ENCODE data around the gene NME4. TPM values are rescaled to one million over a fixed set of nuclear protein-coding genes. Genes with fewer than 3 reads are reported as not detected.

The NME4 gene
- total RNA-seq, 2 experiments from 2014 or later, result 25.0 TPM

- POLR2A ChIA-PET, result interaction anchor here (0.5 to 1.4 kb wide), 5 partner anchors 11 to 233 kb away, joined by 3 to 10 read pairs (median 3); partner anchors contain the start of gene PGAP6
- no peaks in the 10 kb centered on the region for H3K9me2 ChIP-seq (ENCODE audit: insufficient read depth, low read length)
- peak overlapping the region; percentile 51 for H3K4me3 ChIP-seq (ENCODE audit: low read depth, low read length, poor library complexity, severe bottlenecking)
- no TSS peak for BruUV-seq (replicated peaks)
- H3K4me1 ChIP-seq (ENCODE audit: insufficient read depth, low read length, poor library complexity, severe bottlenecking), result peaks cover 12% of the 10 kb centered on the region
- no peaks in the 10 kb centered on the region for H4K20me1 ChIP-seq (ENCODE audit: insufficient read depth, low read length)
- peak overlapping the region; percentile 52 for H3K27ac ChIP-seq (ENCODE audit: low read depth, low read length, poor library complexity, severe bottlenecking)
- no peaks in the 10 kb centered on the region for H3K79me2 ChIP-seq (ENCODE audit: insufficient read depth, low read depth, low read length)
- no peak for DNase-seq (ENCODE audit: low spot score)
- H3K4me2 ChIP-seq (ENCODE audit: low read length), result peak overlapping the region; percentile 56
- H3K36me3 ChIP-seq (ENCODE audit: insufficient read depth, low read length), result peaks cover 60% of the 10 kb centered on the region
- H3K9me3 ChIP-seq (ENCODE audit: low read length), result no peaks in the 10 kb centered on the region
- intact Hi-C loops (cut with micrococcal nuclease; ENCODE audit: unreplicated experiment), result no loop called here
- peak overlapping the region; percentile 32; the same call in 1 of the 2 replicates for H2AFZ ChIP-seq (ENCODE audit: low read length)
- CTCF ChIA-PET (ENCODE audit: unreplicated experiment), result interaction anchor here (0.6 kb wide), 1 partner anchor 1236 kb away, joined by 4 read pairs; no protein-coding TSS in a partner anchor
- TF ChIP-seq EZH2phosphoT487 (IDR thresholded peaks at IDR 0.05; ENCODE audit: borderline replicate concordance, low read depth, low read length), result no peak
- no peak for TF ChIP-seq CTCF (conservative IDR thresholded peaks at IDR 0.05; ENCODE audit: low read length)
Observed at GRCh38 chr16:370979-371514, 26.0 kb upstream of the NME4 start.

GRCh38 chr16:371515-372301 lies 25.3 kb upstream of the NME4 start:
- DNase-seq (ENCODE audit: low spot score), result no peak
- H3K79me2 ChIP-seq (ENCODE audit: insufficient read depth, low read depth, low read length), result no peaks in the 10 kb centered on the region
- H2AFZ ChIP-seq (ENCODE audit: low read length), result no peak overlapping the region
- no peaks in the 10 kb centered on the region for H3K9me3 ChIP-seq (ENCODE audit: low read length)
- CTCF ChIA-PET (ENCODE audit: unreplicated experiment), result no interaction called here
- H3K9me2 ChIP-seq (ENCODE audit: insufficient read depth, low read length), result no peaks in the 10 kb centered on the region
- no TSS peak for BruUV-seq (replicated peaks)
- TF ChIP-seq CTCF (conservative IDR thresholded peaks at IDR 0.05; ENCODE audit: low read length), result no peak
- no peak for TF ChIP-seq EZH2phosphoT487 (IDR thresholded peaks at IDR 0.05; ENCODE audit: borderline replicate concordance, low read depth, low read length)
- POLR2A ChIA-PET, result interaction anchor here (1.4 kb wide), 1 partner anchor 10 kb away, joined by 10 read pairs; the partner anchor contains the start of gene PGAP6
- H3K4me3 ChIP-seq (ENCODE audit: low read depth, low read length, poor library complexity, severe bottlenecking), result no peak overlapping the region
- intact Hi-C loops (cut with micrococcal nuclease; ENCODE audit: unreplicated experiment), result no loop called here
- peaks cover 62% of the 10 kb centered on the region for H3K36me3 ChIP-seq (ENCODE audit: insufficient read depth, low read length)
- no peak overlapping the region for H3K4me2 ChIP-seq (ENCODE audit: low read length)
- H4K20me1 ChIP-seq (ENCODE audit: insufficient read depth, low read length), result no peaks in the 10 kb centered on the region
- H3K27ac ChIP-seq (ENCODE audit: low read depth, low read length, poor library complexity, severe bottlenecking), result no peak overlapping the region
- peaks cover 12% of the 10 kb centered on the region for H3K4me1 ChIP-seq (ENCODE audit: insufficient read depth, low read length, poor library complexity, severe bottlenecking)

Data from OCI-LY7 (cell line).